GM12878 (cell line): ENCODE measurements around the gene MFAP4. TPM values are rescaled to one million over a fixed set of nuclear protein-coding genes. Genes with fewer than 3 reads are reported as not detected.

Experiments
- ATAC-seq: fragments of 200-7000 bp; cut with Tn5 transposase; 3 replicates; pipeline ENCODE4 v1.9.1; 2020; ENCODE audit warnings: mild to moderate bottlenecking, moderate library complexity
- BruUV-seq: library from RNA; stranded (reverse); fragments of 400-500 nt; replicated peaks from 2 replicates; lab custom pipeline; 2021; lab: Mats Ljungman, UMichigan
- CTCF ChIA-PET: fragments of 300-600 bp; sonication (Branson Sonifier 250); formaldehyde crosslinking; extraction: SDS; loops from one replicate; lab custom pipeline; 2021; ENCODE audit warnings: inconsistent platforms; lab: Yijun Ruan, JAX
- POLR2A ChIA-PET: fragments of 350-600 bp; formaldehyde crosslinking; extraction: SDS; loops from one replicate; lab custom pipeline; 2021; ENCODE audit warnings: inconsistent platforms; lab: Charles Lee
- RAD21 ChIA-PET: fragments of 300-600 bp; sonication (Branson Sonifier 250); formaldehyde crosslinking; loops from one replicate; lab custom pipeline; 2023; ENCODE audit warnings: antibody characterized with exemption; ENCODE audit not compliant: unreplicated experiment; lab: Charles Lee
- SMC1A ChIA-PET: fragments of 300-600 bp; sonication (Branson Sonifier 250); formaldehyde crosslinking; loops from one replicate; lab custom pipeline; 2023; ENCODE audit not compliant: unreplicated experiment, uncharacterized antibody; lab: Charles Lee
- DNase-seq: peaks from one replicate; pipeline ENCODE4 v3.0.0-alpha.2; 2011; ENCODE audit warnings: low read depth, low spot score
- FAIRE-seq: peaks from 3 replicates; lab custom pipeline; 2011; peaks lifted over from hg19 to GRCh38; lab: Jason Lieb, UNC
- H2AFZ ChIP-seq: 2 replicates; pipeline ENCODE4 v1.6.0; 2011; ENCODE audit warnings: low read depth, low read length, control low read depth; ENCODE audit not compliant: control insufficient read depth
- H3K27ac ChIP-seq: 2 replicates; pipeline ENCODE4 v1.5.1; 2011; ENCODE audit warnings: control low read depth; ENCODE audit not compliant: control insufficient read depth, insufficient read depth
- H3K27me3 ChIP-seq, 2 experiments: replicated peaks in 1 of 2; 2 replicates each; pipeline versions ENCODE4 v1.6.0 to v1.6.1; 2011; ENCODE audit warnings: low read length in 1 of 2; ENCODE audit not compliant: control insufficient read depth in 2 of 2, insufficient read depth in 2 of 2
- H3K36me3 ChIP-seq, 2 experiments: 2 replicates each; pipeline ENCODE4 v1.5.1; 2011; ENCODE audit warnings: low read length in 1 of 2; ENCODE audit not compliant: control insufficient read depth in 2 of 2, insufficient read depth in 2 of 2
- H3K4me1 ChIP-seq: 2 replicates; pipeline ENCODE4 v1.6.1; 2011; ENCODE audit warnings: mild to moderate bottlenecking, low read length, moderate library complexity, mixed read lengths; ENCODE audit not compliant: control insufficient read depth, insufficient read depth
- H3K4me2 ChIP-seq: 2 replicates; pipeline ENCODE4 v1.6.0; 2011; ENCODE audit warnings: control low read depth; ENCODE audit not compliant: control insufficient read depth, insufficient read depth
- H3K4me3 ChIP-seq: fragments of 200-600 bp; sonication (generic); 2 replicates; pipeline ENCODE4 v1.5.1; 2016
- H3K79me2 ChIP-seq: 2 replicates; pipeline ENCODE4 v1.6.0; 2011; ENCODE audit warnings: low read length; ENCODE audit not compliant: control insufficient read depth, insufficient read depth
- H3K9ac ChIP-seq: 2 replicates; pipeline ENCODE4 v1.8.0; 2011; ENCODE audit warnings: low read length, control low read depth, mixed read lengths; ENCODE audit not compliant: control insufficient read depth, insufficient read depth
- H3K9me3 ChIP-seq: replicated peaks from 3 replicates; pipeline ENCODE4 v1.5.1; 2011; ENCODE audit warnings: mild to moderate bottlenecking, low read length; ENCODE audit not compliant: control insufficient read depth, insufficient read depth
- H4K20me1 ChIP-seq: 2 replicates; pipeline ENCODE4 v1.6.0; 2011; ENCODE audit not compliant: control insufficient read depth, insufficient read depth
- ATF3 ChIP-seq: IDR thresholded peaks from 2 replicates; pipeline ENCODE4 v1.6.1; 2011; ENCODE audit warnings: low read depth, mild to moderate bottlenecking, low read length, moderate library complexity, borderline replicate concordance; ENCODE audit errors: extremely low read depth
- CBX3 ChIP-seq: fragments of 200-600 bp; sonication (generic); IDR thresholded peaks from 2 replicates; pipeline ENCODE4 v1.6.1; 2016; ENCODE audit warnings: low read depth, borderline replicate concordance
- FOXK2 ChIP-seq: fragments of 450-650 bp; IDR thresholded peaks from 2 replicates; pipeline ENCODE4 v1.6.1; 2017; ENCODE audit warnings: mild to moderate bottlenecking, moderate library complexity
- FOXM1 ChIP-seq: IDR thresholded peaks from 2 replicates; pipeline ENCODE4 v1.6.1; 2012; ENCODE audit warnings: low read depth, mild to moderate bottlenecking, inconsistent platforms, low read length, moderate library complexity
- HDGF ChIP-seq: fragments of 450-650 bp; IDR thresholded peaks from 2 replicates; pipeline ENCODE4 v1.6.1; 2016; ENCODE audit warnings: antibody characterized with exemption
- IKZF2 ChIP-seq, 2 experiments: fragments of 450-650 bp; IDR thresholded peaks; 2 replicates each; pipeline ENCODE4 v1.6.1; 2017; ENCODE audit warnings: mild to moderate bottlenecking in 2 of 2, moderate library complexity in 2 of 2
- LARP7 ChIP-seq: fragments of 450-650 bp; IDR thresholded peaks from 2 replicates; pipeline ENCODE4 v1.6.1; 2017; ENCODE audit warnings: mild to moderate bottlenecking
- MEF2A ChIP-seq: IDR thresholded peaks from 2 replicates; pipeline ENCODE4 v1.6.1; 2011; ENCODE audit warnings: low read depth, mild to moderate bottlenecking, low read length, moderate library complexity; ENCODE audit not compliant: insufficient read depth
- MEF2B ChIP-seq: fragments of 450-650 bp; IDR thresholded peaks from 2 replicates; pipeline ENCODE4 v1.6.1; 2018; ENCODE audit warnings: mild to moderate bottlenecking, moderate library complexity; ENCODE audit not compliant: partially characterized antibody, poor library complexity, severe bottlenecking
- MTA2 ChIP-seq: fragments of 450-650 bp; IDR thresholded peaks from 2 replicates; pipeline ENCODE4 v1.6.1; 2016; ENCODE audit warnings: low read depth, mild to moderate bottlenecking, moderate library complexity
- NFIC ChIP-seq: IDR thresholded peaks from 2 replicates; pipeline ENCODE4 v1.6.1; 2012; ENCODE audit warnings: low read depth, mild to moderate bottlenecking, inconsistent platforms, low read length, moderate library complexity
- NFYA ChIP-seq: IDR thresholded peaks from 2 replicates; pipeline ENCODE4 v1.6.1; 2011; ENCODE audit warnings: low read depth, mild to moderate bottlenecking, low read length, improper control_type of control experiment, borderline replicate concordance
- NR2C2 ChIP-seq: IDR thresholded peaks from 2 replicates; pipeline ENCODE4 v1.6.1; 2011; ENCODE audit warnings: borderline replicate concordance, low read depth; ENCODE audit not compliant: control insufficient read depth, insufficient read length
- SMAD1 ChIP-seq: fragments of 450-650 bp; IDR thresholded peaks from 2 replicates; pipeline ENCODE4 v1.6.1; 2018; ENCODE audit warnings: mild to moderate bottlenecking, low read depth; ENCODE audit not compliant: partially characterized antibody
- STAT1 ChIP-seq: fragments of 450-650 bp; conservative IDR thresholded peaks from 2 replicates; pipeline ENCODE4 v1.6.1; 2014; ENCODE audit warnings: antibody characterized with exemption, mild to moderate bottlenecking
- SUPT20H ChIP-seq: IDR thresholded peaks from 2 replicates; pipeline ENCODE4 v1.6.1; 2011; ENCODE audit warnings: low read depth, mild to moderate bottlenecking, low read length, moderate library complexity, borderline replicate concordance; ENCODE audit not compliant: control insufficient read depth
- USF1 ChIP-seq: IDR thresholded peaks from 2 replicates; pipeline ENCODE4 v1.6.1; 2011; ENCODE audit warnings: borderline replicate concordance, low read depth, mild to moderate bottlenecking, moderate library complexity, mixed read lengths, low read length; ENCODE audit not compliant: insufficient read depth; ENCODE audit errors: extremely low read length
- WGBS: methylation state at CpG from one replicate; pipeline ENCODE4 v1.1.6; 2016; ENCODE audit warnings: low lambda C conversion rate; ENCODE audit not compliant: insufficient replicate concordance, insufficient coverage; ENCODE audit errors: missing lambda C conversion rate; 5-methylcytosine and 5-hydroxymethylcytosine counted together
- in situ Hi-C: fragments of 300-500 bp; cut with MboI; formaldehyde crosslinking; loops from 9 replicates; pipeline ENCODE4 v1.14.3; 2018; ENCODE audit warnings: mixed read lengths
- intact Hi-C: fragments of 100-400 bp; cut with micrococcal nuclease; formaldehyde crosslinking; loops from one replicate; pipeline ENCODE4 v1.14.2; 2022; ENCODE audit not compliant: unreplicated experiment
- polyA plus RNA-seq, 11 experiments: library from polyadenylated mRNA; depleted of rRNA in 4 of 11; unstranded in 6 of 11; stranded (reverse) in 5 of 11; fragments of >200 nt; fragmentation: Nextera tagmentation in 4 of 11; fragmentation: Illumina TruSeq in 1 of 11; extraction: Ambion mirVana in 4 of 11; extraction: Trizol in 1 of 11; gene quantifications; 1 replicate in 1 of 11; 2 replicates in 10 of 11; pipeline versions ENCODE4 v1.2.1 to v1.2.3, GENCODE V29; 2011 to 2016; ENCODE audit warnings: inconsistent platforms in 2 of 11, missing spikeins in 2 of 11, low read depth in 1 of 11
- total RNA-seq, 4 experiments: library from RNA; depleted of rRNA in 3 of 4; stranded (reverse); fragments of >200 nt in 3 of 4; fragmentation: Illumina TruSeq in 1 of 4; extraction: Trizol in 1 of 4; gene quantifications; 2 replicates each; pipeline versions ENCODE4 v1.2.1 to v1.2.3, GENCODE V29; 2013 to 2021

MFAP4 gene
- total and polyA plus RNA-seq, 10 of the 15 experiments (the other 5 are each of a cell fraction or from before 2014, with no cell fraction given): 0.08 to 0.28 (median 0.09) TPM; not detected in 7

GRCh38 chr17:19421219-19421618 lies 34.2 kb upstream of the MFAP4 start:
- Histone ChIP-seq H3K27me3 (peaks cover 0 to 2% of the 10 kb centered on the region in 2 experiments; a peak in 1 of 4 replicates), H3K4me1 (no peaks in the 10 kb centered on the region), H3K9me3 (no peaks in the 10 kb centered on the region), H2AFZ (no peak overlapping the region), H3K79me2 (no peaks in the 10 kb centered on the region), H3K36me3 (no peaks in the 10 kb centered on the region), H4K20me1 (no peaks in the 10 kb centered on the region), H3K4me3 (no peak overlapping the region), H3K27ac (no peak overlapping the region), H3K9ac (no peak overlapping the region), H3K4me2 (no peak overlapping the region)
- intact Hi-C loops (no loop called here), in situ Hi-C loops (no loop called here)
- BruUV-seq: no TSS peak
- ChIA-PET POLR2A (no interaction called here), CTCF (no interaction called here), SMC1A (no interaction called here), RAD21 (no interaction called here)
- no peak for DNase-seq
- ATAC-seq: no peak
- no peak for FAIRE-seq
- 37% methylated on average over 4 of the region's 4 CpGs for WGBS
- TF ChIP-seq NFIC: no peak
- TF ChIP-seq FOXM1: no peak
- no peak for TF ChIP-seq MEF2A
- no peak for TF ChIP-seq CBX3
- TF ChIP-seq MTA2: no peak
- TF ChIP-seq ATF3: no peak
- TF ChIP-seq IKZF2 (IDR thresholded peaks at IDR 0.05): no peak
- no peak for TF ChIP-seq LARP7
- no peak for TF ChIP-seq MEF2B
- no peak for TF ChIP-seq SMAD1
- TF ChIP-seq USF1: no peak
- no peak for TF ChIP-seq SUPT20H
- no peak for TF ChIP-seq NR2C2
- no peak for TF ChIP-seq FOXK2
- no peak for TF ChIP-seq HDGF
- no peak for TF ChIP-seq STAT1
- TF ChIP-seq NFYA: no peak
